Skeletal muscle cell (primary cell): ENCODE data around the gene ACOT13.
"Not testable (repeated sequence)": the region's sequence is repeated elsewhere in the genome, so short reads cannot be mapped to it uniquely, and the experiment has no call there.

Experiments used
- DNase-seq: peaks from one replicate; pipeline ENCODE4 v3.0.0-alpha.2; 2010; ENCODE audit warnings: low read depth
- H3K4me3 ChIP-seq: 2 replicates; pipeline ENCODE4 v1.5.1; 2011; ENCODE audit warnings: low read depth, mild to moderate bottlenecking, control low read depth, low read length, moderate library complexity

Gene ACOT13

GRCh38 chr6:24666641-24667377, at the start of gene ACOT13, which contains the start of gene TDP2:
Gene ACOT13 (plus strand): TSS chr6:24667077. CDS start chr6:24667264, 187 bp downstream.
Gene TDP2 (minus strand): TSS chr6:24666899. CDS start chr6:24666862, 37 bp downstream.
- H3K4me3 ChIP-seq = peak within 1 kb of the TSS; percentile 100
- peak; percentile 89 for DNase-seq

GRCh38 chr6:24619661-24620060, 47.2 kb upstream of the ACOT13 start:
- DNase-seq = no peak
- no peak overlapping the region for H3K4me3 ChIP-seq

- DNase-seq = no peak
- H3K4me3 ChIP-seq = no peak overlapping the region
Observed at GRCh38 chr6:24620637-24621036, 46.2 kb upstream of the ACOT13 start.

GRCh38 chr6:24621626-24622289, 45.1 kb upstream of the ACOT13 start:
- no peak overlapping the region for H3K4me3 ChIP-seq
- DNase-seq = no peak

- no peak overlapping the region for H3K4me3 ChIP-seq
- DNase-seq = no peak
Observed at GRCh38 chr6:24630856-24631505, 35.9 kb upstream of the ACOT13 start.

- no peak for DNase-seq
Observed at GRCh38 chr6:24631671-24632070, 35.2 kb upstream of the ACOT13 start.

GRCh38 chr6:24632573-24632972, 34.3 kb upstream of the ACOT13 start:
- DNase-seq = no peak

More at GRCh38 chr6:24631671-24632070, 35.2 kb upstream of the ACOT13 start:
- no peak overlapping the region for H3K4me3 ChIP-seq

GRCh38 chr6:24636681-24637080, 30.2 kb upstream of the ACOT13 start:
- DNase-seq = no peak
- no peak overlapping the region for H3K4me3 ChIP-seq

More at GRCh38 chr6:24632573-24632972, 34.3 kb upstream of the ACOT13 start:
- H3K4me3 ChIP-seq = no peak overlapping the region

- no peak for DNase-seq
- no peak overlapping the region for H3K4me3 ChIP-seq
Observed at GRCh38 chr6:24640166-24640565, 26.7 kb upstream of the ACOT13 start.

GRCh38 chr6:24640631-24641030, 26.2 kb upstream of the ACOT13 start:
- not testable (repeated sequence) for DNase-seq

GRCh38 chr6:24642061-24642460, 24.8 kb upstream of the ACOT13 start:
- no peak overlapping the region for H3K4me3 ChIP-seq
- DNase-seq = no peak

More at GRCh38 chr6:24640631-24641030, 26.2 kb upstream of the ACOT13 start:
- H3K4me3 ChIP-seq = not testable (repeated sequence)

GRCh38 chr6:24643920-24644319, 23.0 kb upstream of the ACOT13 start:
- H3K4me3 ChIP-seq = no peak overlapping the region
- no peak for DNase-seq

- no peak overlapping the region for H3K4me3 ChIP-seq
- DNase-seq = no peak
Observed at GRCh38 chr6:24644377-24644776, 22.5 kb upstream of the ACOT13 start.

- H3K4me3 ChIP-seq = no peak overlapping the region
- no peak for DNase-seq
Observed at GRCh38 chr6:24646771-24647170, 20.1 kb upstream of the ACOT13 start.

GRCh38 chr6:24648276-24648675, 18.6 kb upstream of the ACOT13 start:
- DNase-seq = no peak
- H3K4me3 ChIP-seq = no peak overlapping the region

- H3K4me3 ChIP-seq = no peak overlapping the region
- DNase-seq = no peak
Observed at GRCh38 chr6:24649691-24650090, 17.2 kb upstream of the ACOT13 start.

- H3K4me3 ChIP-seq = no peak overlapping the region
- DNase-seq = no peak
Observed at GRCh38 chr6:24650365-24650764, 16.5 kb upstream of the ACOT13 start.

GRCh38 chr6:24655215-24655614, 11.7 kb upstream of the ACOT13 start:
- DNase-seq = no peak
- no peak overlapping the region for H3K4me3 ChIP-seq

GRCh38 chr6:24658573-24659560, 8.0 kb upstream of the ACOT13 start:
- no peak overlapping the region for H3K4me3 ChIP-seq
- DNase-seq = peak; percentile 81
